Endothelial cell of umbilical vein (primary cell): ENCODE measurements around the gene SLC6A1. TPM values are rescaled to one million over a fixed set of nuclear protein-coding genes. Genes with fewer than 3 reads are reported as not detected.

ENCODE experiments used
- BruUV-seq: library from RNA; stranded (reverse); fragments of 400-500 nt; replicated peaks from 2 replicates; lab custom pipeline; 2021; lab: Mats Ljungman, UMichigan
- CTCF ChIA-PET: fragments of 300-600, 350-600 bp; sonication (Branson Sonifier 250); formaldehyde crosslinking; loops from one replicate; lab custom pipeline; 2021; ENCODE audit warnings: antibody characterized with exemption, inconsistent platforms; lab: Charles Lee
- POLR2A ChIA-PET: fragments of 300-600, 350-600 bp; sonication (Branson Sonifier 250); formaldehyde crosslinking; loops from one replicate; lab custom pipeline; 2021; ENCODE audit warnings: antibody characterized with exemption, inconsistent platforms; lab: Charles Lee
- DNase-seq: peaks from one replicate; pipeline ENCODE4 v3.0.0-alpha.2; 2011; ENCODE audit warnings: low read depth, low spot score
- FAIRE-seq: peaks from 2 replicates; lab custom pipeline; 2011; peaks lifted over from hg19 to GRCh38; lab: Jason Lieb, UNC
- H2AFZ ChIP-seq: 2 replicates; pipeline ENCODE4 v1.6.0; 2012; ENCODE audit warnings: low read depth, low read length, control low read depth, inconsistent platforms
- H3K27ac ChIP-seq: 2 replicates; pipeline ENCODE4 v1.5.1; 2011; ENCODE audit warnings: low read depth, mild to moderate bottlenecking, control low read depth, low read length, moderate library complexity; ENCODE audit not compliant: insufficient read depth
- H3K27me3 ChIP-seq, 2 experiments: 2 replicates each; pipeline versions ENCODE4 v1.6.0 to v1.6.1; 2011; ENCODE audit warnings: low read length in 2 of 2, mixed read lengths in 1 of 2; ENCODE audit not compliant: control insufficient read depth in 2 of 2, insufficient read depth in 2 of 2
- H3K36me3 ChIP-seq, 2 experiments: 2 replicates in 1 of 2; 3 replicates in 1 of 2; pipeline ENCODE4 v1.5.1; 2011; ENCODE audit warnings: low read length in 2 of 2, mild to moderate bottlenecking in 1 of 2, moderate library complexity in 1 of 2; ENCODE audit not compliant: control insufficient read depth in 2 of 2, insufficient read depth in 2 of 2; ENCODE audit errors: extremely low read depth in 1 of 2
- H3K4me1 ChIP-seq: 3 replicates; pipeline ENCODE4 v1.5.1; 2011; ENCODE audit warnings: mild to moderate bottlenecking, low read length; ENCODE audit not compliant: control insufficient read depth, insufficient read depth; ENCODE audit errors: extremely low read depth
- H3K4me2 ChIP-seq: 2 replicates; pipeline ENCODE4 v1.6.1; 2011; ENCODE audit warnings: low read length, control low read depth, mixed read lengths; ENCODE audit not compliant: insufficient read depth
- H3K4me3 ChIP-seq, 3 experiments: fragments of 200-600 bp in 1 of 3; sonication (generic), shearing (Covaris generic) in 1 of 3; replicated peaks in 1 of 3; 2 replicates each; pipeline ENCODE4 v1.5.1; 2011 to 2016; ENCODE audit warnings: control low read depth in 3 of 3, low read length in 3 of 3, mild to moderate bottlenecking in 2 of 3, inconsistent platforms in 1 of 3, low read depth in 1 of 3, moderate library complexity in 1 of 3; ENCODE audit not compliant: insufficient read depth in 1 of 3
- H3K79me2 ChIP-seq: 2 replicates; pipeline ENCODE4 v1.6.0; 2012; ENCODE audit warnings: low read length, inconsistent platforms; ENCODE audit not compliant: control insufficient read depth, insufficient read depth
- H3K9ac ChIP-seq: replicated peaks from 2 replicates; pipeline ENCODE3; 2011; ENCODE audit warnings: low read length, control low read depth; ENCODE audit not compliant: insufficient read depth; ENCODE audit errors: extremely low read depth
- H3K9me1 ChIP-seq: replicated peaks from 3 replicates; pipeline ENCODE4 v1.6.0; 2011; ENCODE audit warnings: mild to moderate bottlenecking, low read length; ENCODE audit not compliant: control insufficient read depth, insufficient read depth; ENCODE audit errors: extremely low read depth
- H3K9me3 ChIP-seq: replicated peaks from 2 replicates; pipeline ENCODE4 v1.5.1; 2012; ENCODE audit warnings: low read length, inconsistent platforms; ENCODE audit not compliant: control insufficient read depth, insufficient read depth
- H4K20me1 ChIP-seq: replicated peaks from 2 replicates; pipeline ENCODE3; 2011; ENCODE audit warnings: mild to moderate bottlenecking, low read length; ENCODE audit not compliant: control insufficient read depth, insufficient read depth; ENCODE audit errors: extremely low read depth
- CTCF ChIP-seq, 2 donors: IDR thresholded peaks; 1 replicate in 1 of 2; 2 replicates in 1 of 2; pipeline ENCODE4 v1.5.1; 2011; ENCODE audit warnings: low read length in 2 of 2, mild to moderate bottlenecking in 2 of 2, moderate library complexity in 2 of 2, control low read depth in 1 of 2, inconsistent platforms in 1 of 2, low read depth in 1 of 2; ENCODE audit not compliant: insufficient read depth in 1 of 2; ENCODE audit errors: extremely low read depth in 1 of 2
- EZH2 ChIP-seq: IDR thresholded peaks from 2 replicates; pipeline ENCODE4 v1.6.1; 2012; ENCODE audit warnings: borderline replicate concordance, low read depth, mild to moderate bottlenecking, moderate library complexity, low read length, inconsistent platforms; ENCODE audit not compliant: severe bottlenecking
- FOS ChIP-seq: IDR thresholded peaks from 2 replicates; pipeline ENCODE4 v1.6.1; 2011; ENCODE audit warnings: mild to moderate bottlenecking, low read length, moderate library complexity, borderline replicate concordance; ENCODE audit not compliant: insufficient read depth
- GATA2 ChIP-seq: IDR thresholded peaks from 2 replicates; pipeline ENCODE4 v1.7.0; 2011; ENCODE audit warnings: low read depth, mild to moderate bottlenecking, moderate library complexity, mixed read lengths, low read length; ENCODE audit not compliant: insufficient read length, insufficient read depth
- JUN ChIP-seq: IDR thresholded peaks from 2 replicates; pipeline ENCODE4 v1.6.1; 2011; ENCODE audit warnings: borderline replicate concordance, low read depth; ENCODE audit not compliant: insufficient read length, insufficient read depth
- MAX ChIP-seq: IDR thresholded peaks from 2 replicates; pipeline ENCODE4 v1.6.1; 2011; ENCODE audit not compliant: insufficient read depth, insufficient read length
- MYC ChIP-seq: IDR thresholded peaks from one replicate; pipeline ENCODE4 v1.6.1; 2011; ENCODE audit warnings: mild to moderate bottlenecking, low read depth, low read length
- POLR2A ChIP-seq: IDR thresholded peaks from 2 replicates; pipeline ENCODE4 v1.6.1; 2012; ENCODE audit warnings: low read depth, mild to moderate bottlenecking, control low read depth, low read length
- POLR2AphosphoS5 ChIP-seq: IDR thresholded peaks from 2 replicates; pipeline ENCODE4 v1.6.1; 2012; ENCODE audit warnings: low read depth, mild to moderate bottlenecking, control low read depth, low read length, moderate library complexity; ENCODE audit not compliant: insufficient read depth
- dilution Hi-C: fragments of 300-500 bp; cut with MboI; formaldehyde crosslinking; loops from one replicate; pipeline ENCODE4 v1.15.0; 2019; ENCODE audit warnings: low sequenced_read_pairs; ENCODE audit not compliant: extremely low pct_ligation_motif_present
- intact Hi-C: fragments of 100-400 bp; cut with micrococcal nuclease; formaldehyde crosslinking; loops from one replicate; pipeline ENCODE4 v1.10.0; 2022
- polyA plus RNA-seq, 4 experiments: library from polyadenylated mRNA; depleted of rRNA in 3 of 4; stranded (reverse) in 3 of 4; unstranded in 1 of 4; fragments of >200 nt; gene quantifications; 2 replicates each; pipeline versions ENCODE4 v1.2.1 to v1.2.3, GENCODE V29; 2011 to 2012; ENCODE audit warnings: missing spikeins in 1 of 4
- total RNA-seq: library from RNA; stranded (reverse); gene quantifications from 2 replicates; pipeline ENCODE4 v1.2.3, GENCODE V29; 2021

The SLC6A1 gene
- total and polyA plus RNA-seq, 2 donors (not counting 3 experiments of a cell fraction or from before 2014, with no cell fraction given): not detected

GRCh38 chr3:10961921-10962320, 30.6 kb upstream of the SLC6A1 start:
- Histone ChIP-seq H3K4me3 (no peak overlapping the region), H3K9me1 (no peaks in the 10 kb centered on the region), H3K79me2 (no peaks in the 10 kb centered on the region), H3K4me2 (no peak overlapping the region), H3K27ac (no peak overlapping the region), H3K27me3 (no peaks in the 10 kb centered on the region), H3K36me3 (no peaks in the 10 kb centered on the region), H3K4me1 (no peaks in the 10 kb centered on the region), H2AFZ (no peak overlapping the region), H4K20me1 (no peaks in the 10 kb centered on the region), H3K9ac (no peak overlapping the region), H3K9me3 (no peaks in the 10 kb centered on the region)
- ChIA-PET POLR2A (no interaction called here), CTCF (interaction anchor here (1.4 kb wide), 1 partner anchor 98 kb away, joined by 3 read pairs; no protein-coding TSS in a partner anchor)
- intact Hi-C loops (loop anchor here (5.0 kb wide), 1 partner anchor 1995 kb away; no protein-coding TSS in a partner anchor), dilution Hi-C loops (no loop called here)
- DNase-seq (no peak), FAIRE-seq (no peak)
- BruUV-seq: no TSS peak
- no peak for TF ChIP-seq CTCF (IDR thresholded peaks at IDR 0.05; ENCODE audit: extremely low read depth in 1 of 2, insufficient read depth in 1 of 2, low read depth in 1 of 2, low read length in 2 of 2)
- no peak for TF ChIP-seq EZH2
- TF ChIP-seq POLR2A: no peak
- no peak for TF ChIP-seq MYC
- TF ChIP-seq GATA2: no peak
- no peak for TF ChIP-seq MAX
- no peak for TF ChIP-seq JUN
- no peak for TF ChIP-seq FOS
- TF ChIP-seq POLR2AphosphoS5: no peak
